SK-N-DZ (cell line): ENCODE results near the gene TULP4.
"Not testable (repeated sequence)": the region's sequence is repeated elsewhere in the genome, so short reads cannot be mapped to it uniquely, and the experiment has no call there.

Source experiments
- DNase-seq: peaks from one replicate; pipeline ENCODE4 v3.0.0-alpha.2; 2015; ENCODE audit warnings: low spot score

Gene TULP4

DNA sequence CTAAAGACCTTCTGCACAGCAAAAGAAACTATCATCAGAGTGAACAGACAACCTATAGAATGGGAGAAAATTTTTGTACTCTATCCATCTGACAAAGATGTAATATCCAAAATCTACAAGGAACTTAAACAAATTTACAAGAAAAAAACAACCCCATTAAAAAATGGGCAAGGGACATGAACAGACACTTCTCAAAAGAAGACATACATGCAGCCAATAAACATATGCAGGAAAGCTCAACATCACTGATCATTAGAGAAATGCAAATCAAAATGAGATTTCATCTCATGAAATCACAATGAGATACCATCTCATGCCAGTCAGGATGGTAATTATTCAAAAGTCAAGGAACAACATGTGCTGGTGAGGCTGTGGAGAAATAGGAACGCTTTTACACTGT lies 215.6 kb downstream of the TULP4 start:
- not testable (repeated sequence) for DNase-seq

DNA sequence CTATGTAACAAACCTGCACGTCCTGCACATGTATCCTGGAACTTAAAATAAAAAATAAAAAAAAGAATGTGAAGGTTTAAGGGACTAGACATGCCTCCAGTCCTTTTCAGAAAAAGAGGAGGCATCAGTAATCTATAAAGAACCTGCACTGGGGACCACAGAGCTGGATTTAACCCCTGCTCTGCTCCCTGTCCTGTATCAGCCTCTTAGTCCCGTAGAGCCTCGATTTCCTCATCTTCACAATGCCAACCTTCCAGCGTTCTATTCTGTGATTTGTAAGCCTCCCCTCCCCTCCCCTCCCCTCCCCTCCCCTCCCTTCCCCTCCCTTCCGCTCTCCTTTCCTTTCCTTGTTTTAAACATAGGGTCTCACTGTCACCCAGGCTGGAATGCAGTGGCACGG lies 216.6 kb downstream of the TULP4 start:
- DNase-seq: no peak

DNA sequence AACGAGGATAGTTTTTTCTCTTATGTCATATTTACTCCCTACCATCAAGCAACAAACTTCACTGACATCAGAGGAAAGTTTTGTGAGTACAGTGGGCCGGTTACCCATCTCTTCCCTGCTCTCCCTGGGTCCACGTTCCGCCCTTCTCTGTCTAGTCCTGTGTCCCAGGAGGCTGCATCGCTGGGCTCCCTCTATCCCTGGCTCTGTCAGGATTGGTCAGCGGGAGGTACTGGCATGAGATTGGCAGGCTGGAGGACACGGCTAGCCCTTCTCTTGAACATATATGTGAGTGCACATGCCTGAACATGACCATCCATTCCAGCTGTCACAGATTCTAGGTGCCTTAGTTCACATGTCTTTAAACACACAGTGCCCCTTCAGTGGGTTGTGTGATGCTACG lies 217.4 kb downstream of the TULP4 start:
- DNase-seq: no peak

DNA sequence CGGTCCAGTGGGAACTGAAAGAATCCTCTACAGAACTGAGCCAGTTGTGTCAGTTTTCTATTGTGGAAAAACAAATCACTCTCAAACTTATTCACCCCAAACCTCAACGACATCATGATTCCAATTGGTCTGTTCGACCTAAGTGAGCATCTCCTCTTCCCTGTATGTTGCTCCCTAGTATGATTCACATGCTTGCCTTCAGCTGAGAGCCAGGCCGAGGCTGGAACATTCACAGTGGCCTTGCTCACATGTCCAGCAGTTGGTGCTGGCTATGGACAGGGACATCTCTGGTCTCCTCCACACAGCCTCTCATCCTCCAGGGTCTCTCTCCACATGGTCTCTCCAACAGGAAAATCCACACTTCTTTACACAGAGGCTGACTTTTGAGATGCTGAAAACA lies 219.3 kb downstream of the TULP4 start:
- no peak for DNase-seq

DNA sequence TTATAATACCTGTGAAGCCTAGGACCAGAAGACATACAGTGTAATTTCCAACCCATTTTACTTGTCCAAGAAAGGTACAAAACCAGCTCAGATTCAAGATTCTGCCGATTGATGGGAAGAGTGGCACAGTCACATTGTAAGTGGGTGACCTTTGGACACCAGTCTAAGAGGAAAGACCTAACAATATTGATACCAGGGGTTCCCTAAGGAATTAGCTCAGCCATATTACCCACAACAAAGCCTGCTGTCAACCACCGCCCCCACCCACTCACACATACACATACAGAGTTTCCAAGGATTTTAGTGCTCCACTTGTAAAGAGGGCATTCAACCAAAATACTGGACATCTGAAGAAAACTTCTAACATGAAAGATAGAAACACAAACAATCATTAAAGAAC lies 219.7 kb downstream of the TULP4 start:
- no peak for DNase-seq

DNA sequence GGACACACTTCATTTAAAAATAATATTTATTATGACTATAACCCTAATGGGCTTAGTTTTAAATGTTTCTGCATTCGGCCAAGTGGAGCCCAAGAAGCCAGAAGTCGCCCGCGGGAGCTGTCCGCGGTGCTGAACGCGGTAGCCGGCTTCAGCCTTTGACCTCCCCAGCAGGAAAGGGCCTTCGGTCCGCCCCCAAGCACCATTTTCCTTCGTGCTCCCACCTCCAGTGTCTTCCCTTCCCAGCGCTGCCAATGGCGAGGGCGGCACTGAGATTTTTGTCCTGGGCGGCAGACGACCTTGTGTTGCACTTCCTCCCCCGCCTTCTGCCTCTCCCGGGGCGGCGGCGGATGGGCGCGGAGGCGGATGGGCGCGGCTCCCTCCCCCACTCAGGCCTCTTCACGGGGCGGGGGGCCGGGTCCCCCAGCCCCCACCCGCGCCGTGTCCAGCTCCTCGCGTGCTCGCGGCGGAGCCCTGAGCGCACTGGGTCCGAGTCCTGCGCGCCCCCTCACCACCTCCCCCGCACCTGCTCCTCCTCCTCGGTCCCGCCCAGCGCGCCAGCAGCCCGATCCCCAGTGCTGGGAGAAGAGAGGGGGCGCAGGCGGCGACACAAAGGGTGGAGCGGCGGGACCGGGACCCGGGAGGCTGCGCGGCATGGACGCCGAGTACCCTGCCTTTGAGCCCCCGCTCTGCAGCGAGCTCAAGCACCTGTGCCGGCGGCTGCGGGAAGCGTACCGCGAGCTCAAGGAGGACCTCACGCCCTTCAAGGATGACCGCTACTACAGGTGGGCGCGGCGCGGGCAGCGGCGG lies 224.0 kb downstream of the TULP4 start:
- peak; percentile 81 for DNase-seq

DNA sequence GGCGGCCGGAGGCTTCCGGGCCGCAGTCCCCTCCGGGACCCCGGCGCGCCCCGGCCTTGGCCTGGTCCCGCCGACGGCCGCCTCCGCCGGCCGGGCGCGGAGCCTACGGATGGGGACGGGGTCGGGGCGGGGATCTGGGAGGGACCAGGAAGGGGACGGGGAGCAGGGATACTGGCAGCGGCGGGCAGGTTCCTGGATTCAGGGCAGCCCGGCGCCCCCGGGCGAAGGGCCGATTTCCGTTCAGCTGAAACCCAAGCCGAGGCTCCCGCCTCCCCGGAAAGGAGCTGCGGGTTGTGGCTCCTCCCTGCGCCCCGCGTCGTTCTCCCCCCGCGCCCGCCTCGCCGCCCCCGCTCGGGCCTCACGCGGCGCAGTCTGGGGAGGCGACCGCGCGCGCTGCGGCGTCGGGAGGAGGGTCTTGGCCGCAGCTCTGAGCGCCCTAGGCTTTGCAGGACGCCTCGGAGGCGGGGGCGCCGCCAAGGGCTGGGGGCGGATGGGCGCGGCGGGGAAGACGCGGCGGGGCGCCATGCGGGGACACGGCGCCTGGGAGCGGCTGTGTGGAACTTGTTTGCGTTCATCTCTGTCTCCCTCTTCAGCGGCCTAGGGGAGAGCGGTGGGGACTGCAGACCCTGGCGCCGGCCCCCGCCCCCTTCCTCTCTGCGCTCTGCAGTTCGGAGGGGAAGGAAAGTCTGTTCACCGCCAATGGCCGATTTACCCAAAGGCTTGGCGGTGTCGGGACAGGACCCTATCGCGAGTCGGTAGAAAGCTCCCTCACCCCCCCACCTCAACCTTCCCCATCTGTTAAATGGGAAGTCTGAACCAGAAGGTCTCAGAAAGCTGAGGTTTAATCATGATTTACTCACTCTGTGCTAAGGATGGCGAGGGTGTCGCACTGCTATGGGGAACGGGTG lies 224.9 kb downstream of the TULP4 start:
- DNase-seq: peak; percentile 79

DNA sequence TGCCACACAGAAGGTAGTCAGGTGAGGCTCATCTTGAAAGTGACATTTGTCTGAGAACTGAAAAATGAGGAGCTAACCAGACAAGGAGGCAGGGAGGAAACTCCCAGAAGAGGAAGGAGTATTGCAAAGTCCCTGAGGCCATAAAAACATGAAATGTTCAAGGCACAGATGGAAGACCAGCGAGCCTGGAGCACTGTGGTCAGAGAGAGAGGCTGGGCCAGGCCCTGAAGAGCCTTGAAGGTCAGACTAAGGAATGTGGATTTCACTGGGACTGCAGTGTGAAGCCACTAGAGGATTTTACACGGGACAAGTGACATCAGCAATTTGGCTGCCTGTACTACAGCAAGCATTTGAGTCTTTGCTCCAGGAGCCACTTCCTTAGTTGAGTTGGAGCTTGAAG lies 226.5 kb downstream of the TULP4 start:
- no peak for DNase-seq

DNA sequence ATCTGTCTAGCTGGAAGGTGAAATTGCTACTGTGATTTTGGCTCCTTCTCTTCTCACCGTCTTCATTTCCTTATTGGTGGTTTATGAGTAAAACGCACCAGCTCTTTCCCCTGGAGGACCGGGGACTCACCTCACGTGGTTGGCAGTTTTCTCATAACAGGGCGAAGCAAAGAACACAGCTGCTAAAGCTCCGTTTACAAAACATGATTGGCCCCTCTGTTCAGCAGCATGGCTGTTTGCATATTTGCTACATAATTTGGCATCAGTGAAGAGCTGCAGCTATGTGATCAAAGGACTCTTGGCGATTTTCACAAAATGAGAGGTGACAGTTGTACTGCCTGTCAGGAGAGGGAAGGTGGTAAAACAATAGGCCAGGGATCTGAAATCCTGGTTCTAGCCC lies 227.1 kb downstream of the TULP4 start:
- DNase-seq: no peak

DNA sequence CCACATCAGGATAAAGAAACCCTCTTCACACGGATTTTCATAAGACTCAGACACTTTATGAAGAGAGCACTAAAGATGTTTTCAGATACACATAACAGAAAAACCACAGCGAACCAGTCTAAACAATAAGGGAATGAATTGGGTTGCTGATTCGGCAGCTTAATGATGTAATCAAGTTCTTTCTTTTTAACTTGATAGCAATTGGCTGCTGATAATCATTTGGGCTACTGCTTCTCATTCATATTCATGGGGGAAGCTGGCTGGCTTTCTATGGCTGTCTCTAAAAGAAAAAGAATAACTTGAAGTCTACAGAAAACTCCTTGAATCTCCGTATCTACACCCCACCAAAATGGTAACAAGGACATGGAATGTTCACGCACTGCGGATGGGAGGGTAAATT lies 227.6 kb downstream of the TULP4 start:
- no peak for DNase-seq

DNA sequence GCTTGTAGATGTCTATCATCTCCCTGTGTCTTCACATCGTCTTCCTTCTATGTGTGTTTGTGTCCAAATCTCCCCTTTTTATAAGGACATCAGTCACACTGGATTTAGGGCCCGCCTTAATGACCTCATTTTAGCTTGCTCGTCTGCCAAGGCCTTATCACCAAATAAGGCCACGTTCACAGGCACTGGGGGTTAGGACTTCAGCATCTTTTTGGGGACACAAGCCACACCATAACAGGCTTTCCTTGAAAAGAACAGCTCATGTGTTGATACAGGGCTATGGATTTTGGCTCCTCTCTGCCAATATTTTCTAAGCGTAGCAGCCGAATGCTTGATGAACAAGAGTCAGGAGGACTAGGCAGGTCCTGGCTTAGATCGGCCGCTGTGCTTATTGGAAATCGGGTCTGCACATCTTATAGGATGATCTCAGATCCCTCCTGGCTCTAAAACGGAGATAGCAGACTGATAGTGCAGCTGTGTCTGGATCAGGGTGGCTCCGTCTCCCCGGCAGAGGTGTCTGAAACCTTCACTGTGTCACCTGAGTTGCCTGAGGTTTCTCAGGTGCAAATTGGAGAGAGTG lies 231.4 kb downstream of the TULP4 start:
- peak; percentile 34 for DNase-seq

DNA sequence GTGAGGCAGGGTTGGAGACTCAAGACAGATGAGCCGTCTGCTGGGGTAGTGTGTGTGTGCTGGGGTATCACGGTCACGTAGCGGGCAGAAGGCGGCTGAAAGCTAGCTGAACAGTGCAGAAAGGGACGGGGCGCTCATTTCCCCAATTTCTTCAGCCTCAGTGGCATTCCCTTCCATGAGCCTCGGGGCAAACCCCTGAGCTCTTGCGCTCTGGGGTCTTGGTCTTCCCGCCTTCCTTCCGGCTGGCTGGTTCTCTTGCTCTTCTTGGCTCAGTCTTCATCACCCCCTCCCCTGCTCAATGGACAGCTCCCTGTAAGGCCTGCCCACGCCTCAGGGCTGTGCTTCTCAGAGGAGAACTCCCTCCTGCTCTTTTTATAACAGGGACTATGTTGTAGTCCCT lies 232.2 kb downstream of the TULP4 start:
- DNase-seq: no peak

DNA sequence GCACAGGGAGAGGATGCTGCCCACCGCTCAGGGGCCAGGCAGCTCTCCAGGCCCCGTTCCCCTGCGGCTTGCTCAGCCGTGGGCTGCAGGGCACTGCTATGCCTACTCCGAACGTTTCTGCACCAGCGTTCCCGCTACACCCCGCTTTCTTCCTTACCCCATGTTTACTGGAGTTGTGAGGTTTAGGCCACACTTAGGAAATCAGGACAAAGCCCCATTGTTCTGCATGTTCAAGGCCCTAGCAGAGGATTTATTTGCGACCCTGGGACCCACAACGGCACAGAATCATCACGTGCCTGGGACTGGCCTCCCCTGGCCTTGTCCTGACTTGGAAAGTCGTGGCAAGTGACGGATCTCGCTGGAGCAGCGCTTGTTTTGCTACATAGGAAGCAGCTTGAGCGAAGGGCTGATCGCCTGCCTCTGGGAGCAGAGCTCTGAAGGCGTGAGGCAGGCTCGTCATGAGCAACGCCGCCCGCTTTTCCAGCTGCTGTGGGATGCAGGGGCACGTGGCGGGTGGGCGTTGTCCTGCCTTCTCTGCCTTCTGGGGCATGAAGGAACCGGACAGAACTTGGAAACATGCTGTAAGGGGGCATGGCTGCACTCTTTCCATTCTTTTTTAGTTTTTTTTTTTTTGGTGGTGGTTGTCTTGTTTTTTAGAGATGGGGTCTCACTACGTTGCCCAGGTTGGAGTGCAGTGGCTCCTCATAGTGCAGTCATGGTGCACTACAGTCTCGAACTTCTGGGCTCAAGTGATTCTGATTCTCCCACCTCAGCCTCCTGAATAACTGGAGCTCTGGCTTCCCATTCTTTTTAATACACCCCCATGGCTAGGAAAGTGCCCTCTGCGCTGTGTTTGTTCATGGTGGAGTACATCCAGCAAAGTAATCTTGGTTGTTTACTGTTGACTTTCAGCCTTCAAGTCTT lies 233.0 kb downstream of the TULP4 start:
- no peak for DNase-seq

DNA sequence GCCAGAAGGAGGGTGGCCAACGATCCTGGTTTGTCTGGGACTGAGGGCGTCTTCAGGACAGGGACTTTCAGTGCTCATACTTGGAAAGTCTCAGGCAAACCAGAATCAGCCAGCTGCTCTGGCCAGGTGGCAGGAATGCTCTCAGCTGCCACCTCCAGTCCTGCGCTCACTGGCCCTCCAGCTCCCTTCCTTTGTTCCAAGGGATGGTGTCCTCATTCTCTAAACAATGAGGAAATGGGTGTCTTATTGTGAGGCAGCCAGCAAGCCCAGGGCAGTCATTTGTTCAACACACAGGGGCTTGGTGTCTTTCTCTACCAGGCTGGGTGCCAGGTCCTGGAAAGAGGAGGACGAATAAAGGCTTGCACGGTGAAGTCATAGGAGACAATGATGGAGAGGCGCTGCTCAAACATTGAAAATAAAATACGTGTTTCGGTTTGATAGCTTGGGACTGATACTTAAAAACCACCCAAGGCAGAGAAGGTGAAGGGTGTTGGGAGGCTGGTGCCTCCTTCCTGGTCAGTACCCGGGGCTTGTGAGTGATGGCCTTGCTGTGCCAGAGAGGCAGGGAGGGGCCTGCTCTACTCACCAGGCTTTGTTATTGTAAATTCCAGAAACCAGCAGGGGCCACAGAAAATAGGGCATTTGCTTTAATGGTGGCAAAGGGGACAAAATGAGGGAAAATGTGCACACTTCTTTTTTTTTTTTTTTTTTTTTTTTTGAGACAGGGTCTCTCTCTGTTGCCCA lies 236.3 kb downstream of the TULP4 start:
- no peak for DNase-seq

DNA sequence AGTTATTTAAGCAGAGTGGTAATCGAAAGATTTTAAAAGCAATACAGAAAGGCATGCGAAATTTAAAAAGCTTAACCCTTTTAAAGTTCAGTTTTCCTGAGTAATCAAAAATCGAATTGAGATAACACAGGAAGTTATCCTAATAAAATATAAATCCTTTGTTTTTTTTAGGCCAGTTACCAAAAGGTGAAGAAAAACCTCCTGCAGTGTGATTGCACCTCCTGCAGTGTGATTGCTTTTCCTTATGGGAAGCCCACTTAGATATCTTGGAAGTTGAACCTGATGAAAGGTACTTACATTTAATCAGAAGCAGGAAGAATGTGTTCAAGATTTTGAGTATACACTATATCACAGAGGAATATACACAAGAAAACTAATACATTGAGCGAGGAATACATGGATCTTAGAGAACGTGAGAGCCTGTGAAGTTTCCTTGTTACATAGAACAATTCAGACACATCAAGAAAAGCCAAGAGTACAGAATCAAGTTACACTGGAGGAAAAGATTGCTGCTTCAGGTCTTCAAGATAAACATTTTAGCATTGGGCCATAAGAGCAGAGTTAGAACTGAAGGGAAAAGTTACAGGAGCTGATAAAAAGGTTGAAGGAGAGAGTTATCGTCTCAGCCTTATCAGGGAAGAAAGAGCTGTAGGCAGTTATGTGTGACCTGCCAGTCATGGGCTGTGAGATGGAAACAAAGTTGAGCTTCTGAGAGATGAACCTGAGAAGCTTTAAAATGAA lies 240.0 kb downstream of the TULP4 start:
- DNase-seq: no peak

DNA sequence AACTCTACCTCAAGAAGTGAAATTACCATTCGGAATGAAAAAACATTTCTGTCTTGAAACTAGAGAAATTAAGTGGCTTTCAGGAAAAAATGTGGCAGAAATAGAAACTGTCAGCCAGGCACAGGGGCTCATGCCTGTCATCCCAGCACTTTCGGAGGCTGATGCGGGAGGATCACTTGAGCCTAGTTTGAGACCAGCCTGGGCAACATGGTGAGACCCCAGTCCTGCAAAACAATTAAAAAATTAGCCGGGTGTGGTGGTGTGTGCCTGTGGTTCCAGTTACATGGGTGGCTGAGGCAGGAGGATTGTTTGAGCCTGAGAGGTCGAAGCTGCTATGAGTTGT lies 240.5 kb downstream of the TULP4 start:
- no peak for DNase-seq

DNA sequence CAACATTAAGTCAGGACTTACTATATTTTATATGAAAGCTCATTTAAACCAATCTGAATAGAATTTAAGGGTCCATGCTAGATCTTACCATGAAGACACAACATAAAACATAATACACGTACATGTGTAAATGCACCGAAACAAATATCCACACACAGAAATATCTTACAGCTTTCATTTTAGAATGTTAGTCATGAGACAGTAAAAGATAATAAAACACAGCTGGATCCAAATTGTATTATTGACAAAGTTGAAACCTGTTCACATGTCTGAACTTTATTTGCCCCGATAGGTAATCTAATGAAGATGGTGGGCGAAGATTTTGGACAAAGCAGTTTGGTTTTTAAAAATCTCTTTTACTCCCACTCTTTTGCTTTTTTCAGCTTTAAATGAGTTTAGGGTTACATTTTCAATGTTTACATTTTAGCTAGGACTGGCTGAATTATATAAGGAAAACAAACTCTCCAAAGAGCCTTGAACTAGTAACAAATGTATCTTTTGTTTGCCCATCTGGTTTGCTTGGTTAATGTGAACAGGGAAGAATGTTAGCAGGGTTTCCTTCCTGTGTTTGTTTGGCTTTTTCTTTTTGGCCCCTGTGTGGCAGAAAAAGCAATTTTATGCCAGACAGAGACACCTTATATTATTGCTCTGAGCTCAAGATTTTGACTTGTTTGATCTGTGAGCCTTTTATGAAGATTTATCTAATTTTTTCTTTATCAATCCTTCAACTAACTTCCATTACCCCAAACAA lies 242.5 kb downstream of the TULP4 start:
- no peak for DNase-seq

DNA sequence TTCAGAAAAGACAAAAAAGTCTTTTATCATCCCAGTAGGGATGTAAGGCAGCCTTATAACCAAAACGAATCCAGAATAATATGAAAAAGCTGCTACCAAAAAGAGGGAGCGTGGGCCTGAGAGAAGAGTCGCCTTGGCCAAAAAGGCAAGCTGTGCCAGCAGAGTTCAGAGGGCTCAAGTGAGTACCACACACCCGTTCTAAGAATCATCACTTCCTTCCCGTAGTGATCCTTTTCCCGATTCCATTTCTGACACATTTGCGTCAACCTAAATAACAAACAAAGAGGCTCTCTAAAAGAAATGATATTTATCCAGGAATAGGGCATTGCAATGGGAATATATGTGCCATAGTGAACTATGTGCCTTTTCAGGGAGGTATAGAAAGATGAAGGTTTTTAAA lies 243.8 kb downstream of the TULP4 start:
- no peak for DNase-seq

DNA sequence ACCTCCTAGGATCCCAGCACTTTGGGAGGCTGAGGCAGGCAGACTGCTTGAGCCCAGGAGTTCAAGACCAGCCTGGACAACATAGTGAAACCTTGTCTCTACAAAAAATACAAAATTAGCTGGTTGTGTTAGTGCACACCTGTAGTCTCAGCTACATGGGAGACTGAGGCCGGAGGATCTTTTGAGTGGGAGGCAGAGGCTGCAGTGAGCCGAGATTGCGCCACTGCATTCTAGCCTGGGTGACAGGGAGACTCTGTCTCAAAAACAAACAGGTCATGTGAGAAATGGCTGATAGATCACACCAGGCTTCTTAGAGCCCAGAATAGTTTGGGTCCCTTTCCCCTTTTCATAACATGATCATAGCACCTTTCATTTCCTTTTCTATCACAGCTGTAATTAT lies 244.8 kb downstream of the TULP4 start:
- DNase-seq: not testable (repeated sequence)
